Neuronal stem cell (in vitro differentiated cells): Measurements from ENCODE around the gene ATP5F1D.

Source experiments
- DNase-seq: peaks from one replicate; pipeline ENCODE4 v3.0.0-alpha.2; 2013; ENCODE audit warnings: low spot score
- H2AFZ ChIP-seq: one replicate; pipeline ENCODE4 v1.6.1; 2013; ENCODE audit warnings: mild to moderate bottlenecking, low read length, inconsistent platforms
- H2AK5ac ChIP-seq: 2 replicates; pipeline ENCODE4 v1.6.1; 2013; ENCODE audit warnings: low read depth, mild to moderate bottlenecking, inconsistent platforms, low read length, moderate library complexity, mixed read lengths
- H2BK120ac ChIP-seq: 2 replicates; pipeline ENCODE4 v1.6.1; 2013; ENCODE audit warnings: low read depth, mild to moderate bottlenecking, inconsistent platforms, low read length, moderate library complexity, mixed read lengths
- H2BK12ac ChIP-seq: one replicate; pipeline ENCODE4 v1.6.1; 2013; ENCODE audit warnings: low read length, inconsistent platforms
- H2BK15ac ChIP-seq: 2 replicates; pipeline ENCODE4 v1.6.1; 2013; ENCODE audit warnings: mild to moderate bottlenecking, low read length, inconsistent platforms, mixed read lengths
- H2BK5ac ChIP-seq: one replicate; pipeline ENCODE4 v1.6.1; 2013; ENCODE audit warnings: inconsistent platforms, mild to moderate bottlenecking, low read length, moderate library complexity
- H3K14ac ChIP-seq: one replicate; pipeline ENCODE4 v1.6.1; 2013; ENCODE audit warnings: low read length, inconsistent platforms
- H3K18ac ChIP-seq: 2 replicates; pipeline ENCODE4 v1.6.1; 2013; ENCODE audit warnings: low read length, inconsistent platforms
- H3K23ac ChIP-seq: 2 replicates; pipeline ENCODE4 v1.6.1; 2013; ENCODE audit warnings: low read depth, mild to moderate bottlenecking, mixed read lengths, low read length, inconsistent platforms; ENCODE audit not compliant: poor library complexity
- H3K27ac ChIP-seq: replicated peaks from 3 replicates; pipeline ENCODE4 v1.5.1; 2013; ENCODE audit warnings: low read length, inconsistent platforms
- H3K27me3 ChIP-seq, 3 experiments: 2 replicates each; pipeline ENCODE4 v1.6.1; 2013; ENCODE audit warnings: low read length in 3 of 3, mild to moderate bottlenecking in 2 of 3, inconsistent platforms in 1 of 3, low read depth in 1 of 3, mixed read lengths in 1 of 3, moderate library complexity in 1 of 3; ENCODE audit not compliant: control insufficient read depth in 3 of 3, insufficient read depth in 3 of 3
- H3K36me3 ChIP-seq, 2 donors: replicated peaks in 1 of 2; 2 replicates each; pipeline ENCODE4 v1.6.1; 2013; ENCODE audit warnings: low read length in 2 of 2; ENCODE audit not compliant: control insufficient read depth in 2 of 2, insufficient read depth in 2 of 2
- H3K4ac ChIP-seq: 2 replicates; pipeline ENCODE4 v1.6.1; 2013; ENCODE audit warnings: inconsistent platforms, mild to moderate bottlenecking, low read length, moderate library complexity
- H3K4me1 ChIP-seq, 2 donors: 1 replicate in 1 of 2; 2 replicates in 1 of 2; pipeline ENCODE4 v1.6.1; 2013; ENCODE audit warnings: low read length in 2 of 2, low read depth in 1 of 2; ENCODE audit not compliant: control insufficient read depth in 2 of 2, insufficient read depth in 1 of 2
- H3K4me2 ChIP-seq: one replicate; pipeline ENCODE4 v1.6.1; 2013; ENCODE audit warnings: mild to moderate bottlenecking, low read length, inconsistent platforms; ENCODE audit not compliant: insufficient read depth, poor library complexity, severe bottlenecking
- H3K4me3 ChIP-seq, 2 donors: 2 replicates each; pipeline ENCODE4 v1.5.1; 2013; ENCODE audit warnings: low read length in 2 of 2, mild to moderate bottlenecking in 2 of 2, inconsistent platforms in 1 of 2, moderate library complexity in 1 of 2
- H3K79me1 ChIP-seq: one replicate; pipeline ENCODE4 v1.6.1; 2013; ENCODE audit warnings: low read depth, mild to moderate bottlenecking, inconsistent platforms, low read length, moderate library complexity
- H3K9ac ChIP-seq: one replicate; pipeline ENCODE4 v1.6.1; 2013; ENCODE audit warnings: mild to moderate bottlenecking, low read depth, low read length, inconsistent platforms; ENCODE audit not compliant: poor library complexity
- H3K9me3 ChIP-seq, 2 donors: replicated peaks in 1 of 2; 2 replicates each; pipeline versions ENCODE3 to v1.6.1; 2013; ENCODE audit warnings: low read length in 2 of 2, mild to moderate bottlenecking in 2 of 2, inconsistent platforms in 1 of 2, low read depth in 1 of 2, mixed read lengths in 1 of 2, moderate library complexity in 1 of 2; ENCODE audit not compliant: control insufficient read depth in 2 of 2, insufficient read depth in 1 of 2
- H4K8ac ChIP-seq: one replicate; pipeline ENCODE4 v1.6.1; 2013; ENCODE audit warnings: low read depth, mild to moderate bottlenecking, inconsistent platforms, low read length, moderate library complexity
- H4K91ac ChIP-seq: one replicate; pipeline ENCODE4 v1.6.1; 2013; ENCODE audit warnings: low read length, low read depth, mild to moderate bottlenecking, inconsistent platforms; ENCODE audit not compliant: poor library complexity
- WGBS, 2 donors: extraction: QIAGEN DNeasy Blood & Tissue Kit; methylation state at CpG; one replicate each; pipeline ENCODE4 v1.1.7; 2013; ENCODE audit warnings: missing lambda C conversion rate in 2 of 2, mixed read lengths in 1 of 2; ENCODE audit not compliant: insufficient read length in 2 of 2, insufficient replicate concordance in 1 of 2; ENCODE audit errors: extremely low coverage in 2 of 2; 5-methylcytosine and 5-hydroxymethylcytosine counted together

ATP5F1D gene

DNA sequence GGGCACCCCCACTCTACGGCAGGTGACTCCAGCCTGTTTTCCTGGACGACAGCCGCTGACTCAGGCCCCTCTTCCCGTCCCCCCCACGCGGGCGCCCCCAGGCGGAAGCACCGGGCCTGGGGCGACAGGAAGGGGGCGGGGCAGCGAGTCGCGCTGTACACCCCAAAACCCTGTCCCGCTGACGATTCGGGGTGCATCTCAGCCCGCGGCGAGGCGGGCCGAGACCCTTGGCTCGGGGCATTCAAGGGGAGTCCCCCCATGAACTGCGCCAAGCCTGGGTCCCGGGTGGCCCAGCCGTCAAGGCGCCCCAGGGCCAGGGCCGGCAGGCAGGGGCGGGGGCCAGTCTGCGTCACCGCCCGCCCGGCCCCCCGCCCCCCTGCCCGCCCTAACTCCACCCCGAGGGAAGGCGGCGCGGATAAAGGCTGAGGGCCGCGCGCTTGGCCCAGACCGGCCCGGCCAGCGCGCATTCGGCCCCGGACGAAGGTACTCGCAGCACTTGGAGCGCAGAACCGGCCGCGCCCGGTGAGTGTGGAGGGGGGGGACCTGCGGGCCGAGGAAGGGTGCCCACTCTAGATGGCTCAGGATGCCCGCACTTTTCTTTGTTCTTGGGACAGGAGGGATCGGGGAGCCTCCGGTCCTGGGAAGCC is 6.7 kb downstream of the ATP5F1D start, which contains the start of gene MIDN:
MIDN (plus strand) TSS at position 445 of the 647 bp plus-strand sequence. CDS start 1,714 bp downstream, outside the sequence.
- peak within 1 kb of the TSS; percentile 99 for H3K18ac ChIP-seq
- H3K27ac ChIP-seq: peak within 1 kb of the TSS; percentile 95
- peak within 1 kb of the TSS; percentile 94 for H2AK5ac ChIP-seq
- H4K8ac ChIP-seq: no peak within 1 kb of the TSS
- H3K14ac ChIP-seq: peak within 1 kb of the TSS; percentile 82
- peak within 1 kb of the TSS; percentile 97 for H3K23ac ChIP-seq
- H3K9ac ChIP-seq: peak within 1 kb of the TSS; percentile 91
- DNase-seq: no peak
- H3K4ac ChIP-seq: peak within 1 kb of the TSS; percentile 53
- H3K27me3 ChIP-seq: no peaks in the 10 kb centered on the region
- no peaks in the 10 kb centered on the region for H3K9me3 ChIP-seq
- peak within 1 kb of the TSS; percentile 95 to 98 for H3K4me3 ChIP-seq
- peaks cover 10 to 30% of the 10 kb centered on the region in 2 donors for H3K36me3 ChIP-seq
- peaks cover 19% of the 10 kb centered on the region for H3K79me1 ChIP-seq
- H4K91ac ChIP-seq: peak within 1 kb of the TSS; percentile 95
- peaks cover 14 to 33% of the 10 kb centered on the region in 2 donors for H3K4me1 ChIP-seq
- H2BK12ac ChIP-seq: peak within 1 kb of the TSS; percentile 93
- H2BK120ac ChIP-seq: peak within 1 kb of the TSS; percentile 87
- WGBS, 2 donors: no CpG with 5 or more reads among the region's 60 CpGs
- H3K4me2 ChIP-seq: peak within 1 kb of the TSS; percentile 73
- H2BK5ac ChIP-seq: peak within 1 kb of the TSS; percentile 93
- H2AFZ ChIP-seq: peak within 1 kb of the TSS; percentile 86
- peak within 1 kb of the TSS; percentile 85 for H2BK15ac ChIP-seq

DNA sequence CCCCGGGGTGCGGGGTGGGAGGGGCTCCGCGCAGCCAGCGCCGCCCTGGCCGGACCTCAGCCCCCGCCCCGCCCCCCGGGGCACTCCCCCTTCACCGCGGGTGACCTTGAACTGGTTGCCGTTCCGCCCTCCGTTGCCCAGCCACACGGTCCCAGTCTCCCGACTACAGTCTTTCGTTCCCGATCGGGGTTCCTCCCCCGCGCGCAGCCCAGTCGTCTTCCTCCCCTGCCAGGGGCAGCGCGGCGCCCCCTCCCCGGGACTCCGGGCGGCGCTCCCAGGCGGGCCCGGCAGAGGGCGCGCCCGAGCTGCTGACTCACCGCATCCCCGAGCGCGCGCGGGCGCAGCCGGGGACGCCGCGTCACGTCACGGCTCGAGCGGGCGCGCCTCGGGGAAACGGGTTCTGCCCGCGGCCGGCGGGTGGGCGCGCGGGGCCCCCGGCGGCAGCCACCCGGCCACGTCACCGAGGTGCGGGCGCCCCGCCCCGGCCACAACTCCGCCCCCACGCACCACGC is 7.3 kb downstream of the ATP5F1D start:
- Histone ChIP-seq H3K9ac (peak overlapping the region; percentile 91), H2BK15ac (peak overlapping the region; percentile 83), H3K18ac (peak overlapping the region; percentile 98), H3K4ac (peak overlapping the region; percentile 53), H3K27me3 (no peaks in the 10 kb centered on the region), H4K91ac (no peak overlapping the region), H3K9me3 (no peaks in the 10 kb centered on the region), H3K4me1 (peaks cover 14 to 38% of the 10 kb centered on the region in 2 donors), H2BK12ac (no peak overlapping the region), H4K8ac (no peak overlapping the region), H3K79me1 (peaks cover 21% of the 10 kb centered on the region), H2BK5ac (peak overlapping the region; percentile 93), H3K27ac (peak overlapping the region; percentile 95), H3K36me3 (peaks cover 16 to 34% of the 10 kb centered on the region in 2 donors), H2BK120ac (peak overlapping the region; percentile 87), H3K4me2 (peak overlapping the region; percentile 64), H2AFZ (peak overlapping the region; percentile 86), H3K23ac (peak overlapping the region; percentile 97), H3K4me3 (peak overlapping the region; percentile 95 to 98), H2AK5ac (peak overlapping the region; percentile 92), H3K14ac (no peak overlapping the region)
- no CpG with 5 or more reads among the region's 74 CpGs for WGBS, 2 donors
- DNase-seq: no peak

DNA sequence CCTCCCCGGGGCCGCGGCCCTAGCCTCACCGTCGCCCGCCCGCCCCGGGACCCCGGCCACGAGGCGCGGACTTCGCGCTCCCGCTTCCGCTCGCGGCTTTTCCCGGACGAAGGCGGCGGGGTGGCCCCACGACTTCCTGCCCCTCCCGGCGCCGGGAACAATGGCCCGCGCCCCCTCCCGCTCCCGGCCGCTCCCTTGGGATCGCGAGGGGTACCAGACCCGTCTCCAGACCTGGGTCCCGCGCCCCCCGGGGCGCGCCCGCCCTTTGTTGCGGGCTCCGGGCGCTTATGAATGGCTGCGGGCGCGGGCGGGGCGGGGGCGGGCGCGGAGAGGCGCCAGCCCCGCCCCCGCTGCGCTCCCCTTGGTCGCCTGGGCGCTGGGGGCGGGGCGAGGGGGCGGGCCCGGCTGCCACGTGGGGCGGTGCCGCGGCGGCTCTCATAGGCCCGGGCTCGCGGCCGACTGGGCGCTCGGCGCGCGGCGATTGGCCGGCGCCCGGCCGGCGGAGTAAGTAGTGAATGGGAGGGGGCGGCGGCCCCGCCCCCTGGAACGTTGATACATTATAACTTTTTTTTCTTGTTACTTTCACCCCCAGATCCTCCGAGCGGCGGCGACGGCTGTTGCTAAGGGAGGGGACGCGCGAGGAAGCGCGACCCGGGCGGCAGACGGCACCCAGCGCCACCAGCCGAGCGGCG is 7.9 kb downstream of the ATP5F1D start:
- WGBS, 2 donors: no CpG with 5 or more reads among the region's 102 CpGs

More for the DNA sequence above, 7.9 kb downstream of the ATP5F1D start:
- Histone ChIP-seq H3K4me1 (peaks cover 16 to 39% of the 10 kb centered on the region in 2 donors), H3K27ac (peak overlapping the region; percentile 95), H3K36me3 (peaks cover 22 to 35% of the 10 kb centered on the region in 2 donors), H2BK15ac (peak overlapping the region; percentile 81), H3K4me3 (peak overlapping the region; percentile 98 to 99), H3K9ac (peak overlapping the region; percentile 97), H3K14ac (peak overlapping the region; percentile 14), H3K79me1 (peaks cover 22% of the 10 kb centered on the region), H4K91ac (no peak overlapping the region), H3K9me3 (no peaks in the 10 kb centered on the region), H4K8ac (no peak overlapping the region), H2AFZ (no peak overlapping the region), H3K4me2 (peak overlapping the region; percentile 64), H3K23ac (peak overlapping the region; percentile 100), H3K4ac (peak overlapping the region; percentile 53), H2BK12ac (no peak overlapping the region), H2BK5ac (peak overlapping the region; percentile 99), H3K18ac (peak overlapping the region; percentile 98), H3K27me3 (no peaks in the 10 kb centered on the region), H2AK5ac (peak overlapping the region; percentile 92), H2BK120ac (peak overlapping the region; percentile 87)
- DNase-seq: peak; percentile 97
